Large intestine (tissue), 3 donors: ENCODE measurements around the gene MRPS18A. TPM values are rescaled to one million over a fixed set of nuclear protein-coding genes. Genes with fewer than 3 reads are reported as not detected.

Experiments used
- DNase-seq, 2 donors: peaks; one replicate each; pipeline versions ENCODE4 v3.0.0 to v3.0.0-alpha.2; 2013
- H3K27ac ChIP-seq: one replicate; pipeline ENCODE4 v1.5.1; 2013; ENCODE audit warnings: low read length
- H3K27me3 ChIP-seq: 2 replicates; pipeline ENCODE4 v1.6.1; 2013; ENCODE audit warnings: low read length; ENCODE audit not compliant: control insufficient read depth, insufficient read depth
- H3K36me3 ChIP-seq: 2 replicates; pipeline ENCODE4 v1.6.1; 2013; ENCODE audit warnings: low read length; ENCODE audit not compliant: control insufficient read depth, insufficient read depth
- H3K4me1 ChIP-seq: one replicate; pipeline ENCODE4 v1.6.1; 2013; ENCODE audit warnings: low read length; ENCODE audit not compliant: control insufficient read depth, insufficient read depth
- H3K4me3 ChIP-seq: one replicate; pipeline ENCODE4 v1.5.1; 2013; ENCODE audit warnings: low read length
- H3K9me3 ChIP-seq: one replicate; pipeline ENCODE4 v1.6.1; 2013; ENCODE audit warnings: mild to moderate bottlenecking, low read depth, low read length, moderate library complexity; ENCODE audit not compliant: control insufficient read depth
- WGBS: methylation state at CpG from one replicate; pipeline ENCODE4 v1.1.5; 2013; ENCODE audit warnings: low lambda C conversion rate; ENCODE audit not compliant: insufficient coverage; 5-methylcytosine and 5-hydroxymethylcytosine counted together
- polyA plus RNA-seq: library from polyadenylated mRNA; unstranded; fragments of 120-200 nt; gene quantifications from one replicate; pipeline ENCODE4 v1.2.1, GENCODE V29; 2013

The MRPS18A gene
- polyA plus RNA-seq, 1 donor = 46.5 TPM

DNA sequence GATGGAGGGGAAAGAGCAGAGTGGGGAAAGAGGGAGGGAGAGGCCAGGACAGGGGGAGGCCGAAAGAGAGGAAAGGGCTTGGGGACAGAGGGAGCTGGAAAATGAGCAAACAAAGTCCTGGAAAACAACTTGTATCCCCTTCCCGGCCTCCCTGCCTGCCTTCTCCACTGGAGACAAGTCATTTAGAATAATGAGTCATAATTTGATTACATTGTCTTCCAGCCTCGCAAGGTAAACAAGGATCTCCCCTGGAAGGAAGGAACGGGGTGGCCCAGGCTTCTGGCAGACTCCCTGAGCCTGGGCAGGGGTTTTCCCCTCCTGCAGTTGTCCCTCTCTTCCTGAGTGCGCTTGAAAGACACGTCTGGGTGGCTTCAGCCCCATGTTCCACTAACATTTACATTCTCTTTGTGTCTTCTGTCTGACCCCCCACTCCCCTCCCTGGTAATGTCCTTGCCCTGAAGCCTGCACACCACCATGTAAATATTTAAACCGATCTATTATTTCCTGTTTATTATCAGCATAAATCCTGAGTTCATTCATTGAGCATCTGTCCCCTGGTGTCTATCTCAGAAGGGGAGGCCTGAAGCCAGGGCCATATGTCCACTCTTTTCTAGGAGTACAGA lies 12.1 kb upstream of the MRPS18A start:
- DNase-seq = peak; percentile 57 to 84
- H3K4me3 ChIP-seq = no peak overlapping the region
- no peaks in the 10 kb centered on the region for H3K27me3 ChIP-seq
- WGBS = 25% methylated on average over 1 of the region's 7 CpGs
- H3K9me3 ChIP-seq = no peaks in the 10 kb centered on the region
- no peaks in the 10 kb centered on the region for H3K36me3 ChIP-seq
- H3K27ac ChIP-seq = peak overlapping the region; percentile 61
- peaks cover 56% of the 10 kb centered on the region for H3K4me1 ChIP-seq

DNA sequence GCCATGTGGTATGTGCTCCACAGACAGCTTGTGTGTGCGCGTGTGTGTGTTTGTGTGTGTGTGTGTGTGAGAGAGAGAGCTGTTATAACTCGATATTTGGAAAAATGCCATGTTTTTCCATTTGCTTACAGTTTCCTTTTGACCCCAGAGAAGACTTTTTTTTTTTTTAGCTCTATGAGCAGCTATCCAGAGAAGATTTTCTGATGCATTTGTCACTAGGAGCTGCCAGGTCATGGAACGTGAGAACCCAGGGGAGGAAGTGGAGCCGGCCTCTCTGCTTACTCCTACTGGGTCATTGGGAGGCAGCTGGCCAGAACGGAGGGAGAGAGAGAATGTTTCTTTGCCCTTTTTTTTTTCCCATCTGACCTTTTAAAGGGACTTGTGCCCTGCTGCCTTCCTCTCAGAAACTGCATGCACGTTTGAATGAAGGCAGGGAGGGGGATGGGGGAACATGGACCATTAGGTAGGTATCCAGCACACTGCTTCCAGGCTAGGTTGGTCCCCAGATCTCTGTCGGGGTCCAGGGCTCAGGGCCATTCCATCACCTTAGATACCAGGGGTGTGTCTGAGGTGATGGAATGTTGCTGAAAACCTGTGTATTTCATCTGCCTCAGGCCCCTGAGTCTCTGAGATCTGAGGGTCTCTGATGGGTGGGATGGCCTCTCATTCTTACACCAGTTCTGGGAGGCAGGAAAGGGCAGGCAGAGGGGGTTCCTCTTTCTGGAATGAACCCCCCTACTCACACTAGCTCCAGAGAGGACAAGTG lies 11.2 kb upstream of the MRPS18A start:
- peak in 1 of 2 donors; percentile 56 for DNase-seq
- no peak overlapping the region for H3K4me3 ChIP-seq
- H3K4me1 ChIP-seq = peaks cover 51% of the 10 kb centered on the region
- H3K9me3 ChIP-seq = no peaks in the 10 kb centered on the region
- no CpG with 5 or more reads among the region's 8 CpGs for WGBS
- H3K36me3 ChIP-seq = no peaks in the 10 kb centered on the region
- H3K27ac ChIP-seq = peak overlapping the region; percentile 61
- no peaks in the 10 kb centered on the region for H3K27me3 ChIP-seq

DNA sequence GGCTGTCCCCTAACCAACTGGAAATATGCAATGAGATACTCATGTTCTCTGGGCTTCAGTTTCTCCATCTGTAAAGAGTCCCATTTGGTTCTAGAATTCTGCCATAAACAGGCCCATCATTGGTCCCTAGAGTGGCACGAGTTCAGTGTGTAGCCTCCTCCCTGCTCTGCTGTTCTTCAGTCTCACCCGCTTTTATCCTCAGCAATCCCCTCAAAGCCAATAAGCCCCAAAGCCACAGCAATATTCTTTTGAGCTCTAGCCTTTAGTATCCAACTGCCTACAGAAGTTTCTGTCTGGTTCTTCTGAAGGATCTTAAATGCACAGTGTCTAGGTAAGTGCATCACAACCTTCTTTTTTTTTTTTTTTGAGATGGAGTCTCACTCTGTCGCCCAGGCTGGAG lies 9.8 kb upstream of the MRPS18A start:
- Histone ChIP-seq H3K27me3 (no peaks in the 10 kb centered on the region), H3K9me3 (no peaks in the 10 kb centered on the region), H3K27ac (no peak overlapping the region), H3K4me3 (no peak overlapping the region), H3K36me3 (no peaks in the 10 kb centered on the region), H3K4me1 (peaks cover 38% of the 10 kb centered on the region)
- 100% methylated on average over 1 of the region's 3 CpGs for WGBS
- DNase-seq = no peak

DNA sequence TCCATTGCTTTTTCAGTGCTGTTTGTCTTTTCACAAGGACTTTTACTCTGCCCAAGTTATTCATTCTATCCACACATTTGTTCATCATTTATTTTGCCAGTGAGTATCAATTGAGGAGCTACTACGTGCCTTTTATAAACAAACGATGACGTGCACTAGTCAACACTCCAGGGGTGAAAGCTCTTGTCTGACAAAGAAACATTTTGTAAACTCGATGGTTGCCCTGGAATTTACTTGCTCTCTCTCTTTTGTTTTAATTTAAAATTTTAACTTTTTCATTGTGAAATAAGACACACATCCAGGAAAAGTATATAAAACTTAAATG lies 8.3 kb upstream of the MRPS18A start:
- Histone ChIP-seq H3K36me3 (no peaks in the 10 kb centered on the region), H3K9me3 (no peaks in the 10 kb centered on the region), H3K27ac (peak overlapping the region; percentile 66), H3K4me3 (no peak overlapping the region), H3K27me3 (no peaks in the 10 kb centered on the region), H3K4me1 (peaks cover 32% of the 10 kb centered on the region)
- WGBS = 13% methylated on average over 1 of the region's 4 CpGs
- no peak for DNase-seq

DNA sequence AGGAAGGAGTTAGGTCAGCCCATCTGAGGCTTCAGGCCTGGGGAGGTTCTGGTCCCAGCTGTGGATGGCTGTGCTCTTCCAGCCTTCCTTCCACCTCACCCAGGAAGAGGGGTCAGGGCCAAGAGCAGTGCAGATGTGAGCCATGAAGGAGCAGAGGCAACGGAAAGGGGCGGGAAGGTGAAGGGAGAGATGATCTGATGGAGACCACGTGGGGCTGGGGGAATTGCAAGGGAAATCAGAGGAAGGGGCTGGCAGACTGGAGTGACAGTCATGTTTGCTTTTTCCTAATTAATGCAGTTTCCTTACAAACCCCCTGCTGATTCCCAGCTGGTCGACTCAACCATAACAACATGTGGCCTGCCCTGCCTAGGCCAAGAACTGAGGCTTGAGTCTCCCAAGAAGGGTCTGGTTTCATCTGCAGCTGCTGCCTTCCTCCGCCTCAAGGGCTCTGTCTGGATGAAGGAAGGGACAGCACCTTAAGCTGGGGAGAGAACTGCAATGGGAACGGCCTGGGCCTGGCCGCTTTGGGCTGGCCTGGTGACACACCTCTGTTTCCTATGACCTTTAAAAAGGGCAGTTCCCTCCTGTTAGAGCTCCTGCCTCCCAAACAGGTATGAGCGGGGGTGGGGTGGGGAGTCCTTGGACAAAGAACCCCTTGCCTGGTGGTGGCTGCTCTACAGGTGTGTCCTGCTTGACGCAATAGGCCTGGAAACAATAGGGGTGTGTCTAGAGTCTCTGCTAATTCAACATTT lies 7.8 kb upstream of the MRPS18A start:
- peak; percentile 76 to 89 for DNase-seq
- H3K4me1 ChIP-seq = peaks cover 32% of the 10 kb centered on the region
- 67% methylated on average over 1 of the region's 9 CpGs for WGBS
- no peaks in the 10 kb centered on the region for H3K36me3 ChIP-seq
- no peaks in the 10 kb centered on the region for H3K9me3 ChIP-seq
- no peak overlapping the region for H3K4me3 ChIP-seq
- H3K27me3 ChIP-seq = no peaks in the 10 kb centered on the region
- peak overlapping the region; percentile 66 for H3K27ac ChIP-seq

DNA sequence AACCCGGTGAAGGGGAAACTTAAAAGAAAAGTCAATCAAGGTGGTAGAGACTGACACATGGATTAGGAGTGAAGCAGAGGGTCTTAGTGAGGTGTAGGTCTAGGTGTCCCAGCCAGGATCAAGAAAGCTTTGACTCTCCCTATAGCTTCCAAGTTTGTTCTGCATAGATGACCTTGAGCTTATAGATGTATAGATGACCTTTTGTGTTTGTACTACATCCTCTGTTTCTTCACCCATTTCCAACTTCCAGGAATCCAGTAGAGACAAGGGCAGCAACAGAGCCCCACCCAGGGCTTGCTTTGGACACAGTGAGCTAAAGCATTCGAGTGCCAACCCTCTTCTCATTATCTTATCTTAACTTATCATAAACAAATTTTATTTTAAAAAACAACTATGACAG lies 1.8 kb upstream of the MRPS18A start:
- Histone ChIP-seq H3K27me3 (no peaks in the 10 kb centered on the region), H3K4me1 (peaks cover 9% of the 10 kb centered on the region), H3K9me3 (no peaks in the 10 kb centered on the region), H3K27ac (no peak overlapping the region), H3K4me3 (no peak overlapping the region), H3K36me3 (peaks cover 2% of the 10 kb centered on the region)
- 60% methylated on average over 2 of the region's 2 CpGs for WGBS
- no peak for DNase-seq

DNA sequence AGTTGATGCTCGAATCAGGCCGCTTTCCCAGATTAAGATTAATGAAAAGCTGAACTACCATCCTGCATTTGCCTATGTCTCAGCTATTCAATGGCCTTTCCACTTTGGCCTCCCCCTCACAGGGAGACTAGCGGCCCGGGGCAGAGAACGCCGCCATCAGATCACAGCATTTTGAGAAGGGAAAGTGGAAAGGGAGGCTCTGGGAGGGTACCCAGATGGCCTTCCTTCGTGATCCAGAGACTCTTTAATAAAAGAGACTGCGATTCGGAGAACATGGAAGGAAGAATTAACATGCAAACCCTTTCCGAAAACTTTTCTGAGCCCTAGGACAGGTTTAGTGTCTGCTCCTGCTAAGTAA lies 533 bp downstream of the MRPS18A start:
- no CpG with 5 or more reads among the region's 10 CpGs for WGBS
- H3K27ac ChIP-seq = peak overlapping the region; percentile 40

DNA sequence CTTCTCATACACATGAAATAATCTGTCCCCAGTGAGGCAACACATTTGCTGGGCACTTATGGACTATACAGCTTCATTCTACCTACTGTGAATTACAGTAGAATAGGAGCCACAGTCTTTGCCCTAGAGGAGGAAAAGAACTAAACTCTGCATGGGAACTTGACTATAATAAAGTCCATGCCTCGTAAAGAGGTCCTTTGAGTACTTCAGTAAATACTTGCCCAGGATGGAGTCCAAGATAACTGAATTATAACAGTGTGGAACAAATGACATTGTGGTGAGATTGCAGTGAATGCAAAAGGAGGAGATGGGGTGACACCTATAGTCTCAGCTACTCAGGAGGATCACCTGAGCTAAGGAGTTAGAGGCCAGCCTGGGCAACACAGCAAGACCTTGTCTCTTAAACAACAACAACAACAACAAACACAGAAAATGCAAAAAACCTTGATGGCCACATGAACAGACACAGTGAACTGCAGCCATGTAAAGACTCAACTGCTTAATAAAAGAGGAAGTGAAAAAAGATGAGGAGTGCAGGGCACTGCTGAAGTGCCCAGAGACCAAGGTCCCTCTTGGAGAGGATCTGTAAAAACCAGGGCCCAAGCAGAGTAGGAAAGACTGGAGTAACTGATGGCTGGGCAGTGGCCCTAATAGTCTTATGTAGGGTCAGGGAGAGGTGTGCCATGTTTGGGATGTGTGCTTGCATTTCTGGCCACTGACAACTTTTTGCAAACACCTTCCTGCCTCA lies 3.7 kb downstream of the MRPS18A start:
- DNase-seq = no peak
- peaks cover 27% of the 10 kb centered on the region for H3K36me3 ChIP-seq
- H3K27ac ChIP-seq = no peak overlapping the region
- peaks cover 38% of the 10 kb centered on the region for H3K4me1 ChIP-seq
- H3K9me3 ChIP-seq = no peaks in the 10 kb centered on the region
- WGBS = 20% methylated on average over 1 of the region's 1 CpG
- H3K27me3 ChIP-seq = no peaks in the 10 kb centered on the region
- H3K4me3 ChIP-seq = no peak overlapping the region

More for the DNA sequence above, 533 bp downstream of the MRPS18A start:
- H3K4me1 ChIP-seq = peaks cover 26% of the 10 kb centered on the region
- H3K9me3 ChIP-seq = no peaks in the 10 kb centered on the region
- no peaks in the 10 kb centered on the region for H3K27me3 ChIP-seq
- no peak for DNase-seq
- peaks cover 2% of the 10 kb centered on the region for H3K36me3 ChIP-seq
- H3K4me3 ChIP-seq = peak overlapping the region; percentile 88

DNA sequence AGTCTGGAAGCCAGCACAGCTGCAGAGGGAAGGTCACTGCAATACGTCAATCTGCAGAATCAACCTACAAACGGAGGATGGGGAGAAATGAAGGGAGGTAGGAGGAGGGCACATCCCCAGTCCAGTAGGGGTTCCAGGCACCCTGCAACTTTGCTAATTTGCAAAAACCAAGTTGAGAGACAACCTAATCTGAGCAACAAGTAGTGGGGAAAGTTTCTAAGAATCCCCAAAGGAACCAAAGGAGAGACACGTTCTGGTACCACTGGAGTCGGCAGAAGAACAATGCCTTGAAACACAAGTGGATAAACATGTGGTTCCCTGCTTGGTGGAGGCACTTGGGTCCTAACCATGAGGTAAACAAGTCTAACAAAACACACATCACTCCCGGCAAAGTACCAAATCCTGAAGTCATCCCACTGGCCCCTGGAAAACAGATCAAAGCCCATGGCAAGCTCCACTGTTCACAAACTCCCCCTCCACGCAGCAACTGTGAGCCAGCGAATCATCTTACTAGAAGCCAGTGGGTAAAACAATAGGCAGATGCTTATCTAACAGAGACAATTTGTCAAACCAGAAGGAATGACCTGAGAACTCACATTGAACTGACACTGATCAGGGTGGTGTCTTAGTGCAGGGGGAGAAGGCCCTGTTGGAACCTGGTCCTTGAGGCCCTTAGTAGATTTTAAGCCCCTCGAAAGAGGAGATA lies 4.7 kb downstream of the MRPS18A start:
- no peaks in the 10 kb centered on the region for H3K9me3 ChIP-seq
- peaks cover 38% of the 10 kb centered on the region for H3K4me1 ChIP-seq
- no peak overlapping the region for H3K4me3 ChIP-seq
- no CpG with 5 or more reads among the region's 8 CpGs for WGBS
- H3K27me3 ChIP-seq = no peaks in the 10 kb centered on the region
- peaks cover 37% of the 10 kb centered on the region for H3K36me3 ChIP-seq
- H3K27ac ChIP-seq = no peak overlapping the region
- DNase-seq = no peak

DNA sequence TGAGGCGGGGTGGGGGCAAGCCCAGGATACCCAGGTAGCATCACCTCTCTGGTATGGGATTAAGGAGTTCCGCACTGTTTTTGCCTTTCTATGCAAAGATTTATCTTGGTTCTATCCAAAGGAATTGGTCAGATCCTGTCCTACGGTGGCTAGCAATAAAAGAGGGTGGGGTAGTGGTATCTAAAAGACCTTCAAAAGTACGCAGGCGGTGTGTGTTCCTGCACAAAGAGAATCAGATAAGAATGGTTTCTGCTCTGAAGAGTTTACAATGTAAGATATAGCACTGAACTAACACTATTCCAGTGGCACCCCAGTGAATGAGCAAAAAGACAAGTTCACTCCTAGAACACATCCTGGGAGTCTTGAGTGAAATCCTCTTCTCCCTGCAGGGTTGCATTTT lies 6.3 kb downstream of the MRPS18A start:
- DNase-seq = peak in 1 of 2 donors; percentile 27
- Histone ChIP-seq H3K27ac (peak overlapping the region; percentile 34), H3K4me3 (no peak overlapping the region), H3K4me1 (peaks cover 38% of the 10 kb centered on the region), H3K9me3 (no peaks in the 10 kb centered on the region), H3K27me3 (no peaks in the 10 kb centered on the region), H3K36me3 (peaks cover 51% of the 10 kb centered on the region)
- WGBS = 0% methylated on average over 1 of the region's 5 CpGs
